Neural crest cell (in vitro differentiated cells): Measurements from ENCODE around the gene NPR3. TPM values are rescaled to one million over a fixed set of nuclear protein-coding genes. Genes with fewer than 3 reads are reported as not detected.

ENCODE experiments used
- DNase-seq: peaks from one replicate; pipeline ENCODE4 v3.0.0; 2021; ENCODE audit warnings: low read depth, mixed read lengths, low spot score
- H3K27ac Mint-ChIP-seq: one replicate; pipeline ENCODE4 v1.8.0; 2021; ENCODE audit warnings: mild to moderate bottlenecking, mixed read lengths; ENCODE audit not compliant: unreplicated experiment
- H3K27me3 Mint-ChIP-seq: 2 replicates; pipeline ENCODE4 v1.8.0; 2021; ENCODE audit warnings: low read depth, mild to moderate bottlenecking, mixed read lengths
- H3K36me3 Mint-ChIP-seq: 2 replicates; pipeline ENCODE4 v1.8.0; 2021; ENCODE audit warnings: low read depth, mild to moderate bottlenecking, mixed read lengths
- H3K4me1 Mint-ChIP-seq: 2 replicates; pipeline ENCODE4 v1.8.0; 2021; ENCODE audit warnings: mixed read lengths
- H3K4me3 Mint-ChIP-seq: one replicate; pipeline ENCODE4 v1.8.0; 2021; ENCODE audit warnings: mild to moderate bottlenecking, mixed read lengths
- H3K9me3 Mint-ChIP-seq: 2 replicates; pipeline ENCODE4 v1.8.0; 2021; ENCODE audit warnings: mixed read lengths
- CTCF ChIP-seq: fragments of 200-600 bp; sonication (generic); conservative IDR thresholded peaks from 2 replicates; pipeline ENCODE4 v1.5.0; 2021; ENCODE audit warnings: antibody characterized with exemption, mild to moderate bottlenecking
- total RNA-seq: library from RNA; stranded (reverse); gene quantifications from 2 replicates; pipeline ENCODE4 v1.2.1, GENCODE V29; 2021

NPR3 gene
- total RNA-seq, 1 donor from 2014 or later: 6.8 TPM

- peak overlapping the region; percentile 10 for H3K27ac Mint-ChIP-seq
- peaks cover 8% of the 10 kb centered on the region for H3K9me3 Mint-ChIP-seq
- TF ChIP-seq CTCF: no peak
- H3K36me3 Mint-ChIP-seq: peaks cover 2% of the 10 kb centered on the region
- DNase-seq: no peak
- H3K4me3 Mint-ChIP-seq: no peak overlapping the region
- no peaks in the 10 kb centered on the region for H3K27me3 Mint-ChIP-seq
- peaks cover under 1% of the 10 kb centered on the region for H3K4me1 Mint-ChIP-seq
Measured at GRCh38 chr5:32760091-32760509, 49.0 kb downstream of the NPR3 start.

GRCh38 chr5:32765266-32765665 is 54.1 kb downstream of the NPR3 start:
- Mint-ChIP-seq H3K4me3 (no peak overlapping the region), H3K36me3 (peaks cover 2% of the 10 kb centered on the region), H3K9me3 (peaks cover 3% of the 10 kb centered on the region), H3K27ac (no peak overlapping the region), H3K4me1 (peaks cover 8% of the 10 kb centered on the region), H3K27me3 (no peaks in the 10 kb centered on the region)
- TF ChIP-seq CTCF: no peak
- DNase-seq: no peak

- H3K9me3 Mint-ChIP-seq: peaks cover 7% of the 10 kb centered on the region
- H3K4me3 Mint-ChIP-seq: no peak overlapping the region
- no peak for DNase-seq
- no peak overlapping the region for H3K27ac Mint-ChIP-seq
- H3K36me3 Mint-ChIP-seq: peaks cover 4% of the 10 kb centered on the region
- no peaks in the 10 kb centered on the region for H3K27me3 Mint-ChIP-seq
- peaks cover 8% of the 10 kb centered on the region for H3K4me1 Mint-ChIP-seq
- TF ChIP-seq CTCF: no peak
Measured at GRCh38 chr5:32767948-32768467, 56.9 kb downstream of the NPR3 start.

GRCh38 chr5:32769711-32770110 is 58.6 kb downstream of the NPR3 start:
- H3K4me1 Mint-ChIP-seq: peaks cover 8% of the 10 kb centered on the region
- H3K36me3 Mint-ChIP-seq: peaks cover 2% of the 10 kb centered on the region
- no peak for TF ChIP-seq CTCF
- no peak for DNase-seq
- H3K27me3 Mint-ChIP-seq: no peaks in the 10 kb centered on the region
- no peak overlapping the region for H3K27ac Mint-ChIP-seq
- H3K4me3 Mint-ChIP-seq: no peak overlapping the region
- peaks cover 7% of the 10 kb centered on the region for H3K9me3 Mint-ChIP-seq

- H3K27ac Mint-ChIP-seq: no peak overlapping the region
- H3K9me3 Mint-ChIP-seq: peaks cover 7% of the 10 kb centered on the region
- no peak for DNase-seq
- no peak overlapping the region for H3K4me3 Mint-ChIP-seq
- TF ChIP-seq CTCF: no peak
- peaks cover 3% of the 10 kb centered on the region for H3K4me1 Mint-ChIP-seq
- peaks cover 2% of the 10 kb centered on the region for H3K36me3 Mint-ChIP-seq
- H3K27me3 Mint-ChIP-seq: no peaks in the 10 kb centered on the region
Measured at GRCh38 chr5:32770444-32770843, 59.3 kb downstream of the NPR3 start.

- no peak overlapping the region for H3K4me3 Mint-ChIP-seq
- no peak overlapping the region for H3K27ac Mint-ChIP-seq
- H3K9me3 Mint-ChIP-seq: peaks cover 7% of the 10 kb centered on the region
- peaks cover 2% of the 10 kb centered on the region for H3K36me3 Mint-ChIP-seq
- H3K4me1 Mint-ChIP-seq: peaks cover 3% of the 10 kb centered on the region
- no peak for DNase-seq
- TF ChIP-seq CTCF: no peak
- no peaks in the 10 kb centered on the region for H3K27me3 Mint-ChIP-seq
Measured at GRCh38 chr5:32771037-32771436, 59.9 kb downstream of the NPR3 start.
